H1 (cell line): ENCODE data around the gene ZCCHC9. TPM values are rescaled to one million over a fixed set of nuclear protein-coding genes. Genes with fewer than 3 reads are reported as not detected.

Experiments
- CTCF ChIA-PET: fragments of 300-600 bp; sonication (Branson Sonifier 250); formaldehyde crosslinking; loops from one replicate; lab custom pipeline; 2021; ENCODE audit not compliant: partially characterized antibody; lab: Charles Lee
- POLR2A ChIA-PET: fragments of 300-600 bp; sonication (Branson Sonifier 250); formaldehyde crosslinking; loops from one replicate; lab custom pipeline; 2021; ENCODE audit warnings: inconsistent platforms; ENCODE audit not compliant: partially characterized antibody; lab: Charles Lee
- DNase-seq, 2 experiments: peaks; one replicate each; pipeline versions ENCODE4 v3.0.0 to v3.0.0-alpha.2; 2010 to 2022; ENCODE audit warnings: low spot score in 2 of 2, low read depth in 1 of 2, mixed read lengths in 1 of 2
- FAIRE-seq: peaks from 2 replicates; lab custom pipeline; 2011; peaks lifted over from hg19 to GRCh38; lab: Jason Lieb, UNC
- H2AFZ ChIP-seq: 2 replicates; pipeline ENCODE4 v1.8.1; 2012; ENCODE audit warnings: low read length, inconsistent platforms
- H2AK5ac ChIP-seq: 2 replicates; pipeline ENCODE4 v1.6.1; 2013; ENCODE audit warnings: low read depth, low read length
- H2BK120ac ChIP-seq: replicated peaks from 2 replicates; pipeline ENCODE3; 2013; ENCODE audit warnings: low read depth, low read length, inconsistent platforms
- H2BK12ac ChIP-seq: 2 replicates; pipeline ENCODE4 v1.6.1; 2013; ENCODE audit warnings: low read depth, low read length
- H2BK15ac ChIP-seq: 2 replicates; pipeline ENCODE4 v1.6.1; 2013; ENCODE audit warnings: low read length
- H2BK20ac ChIP-seq: 2 replicates; pipeline ENCODE4 v1.6.1; 2013; ENCODE audit warnings: low read length
- H2BK5ac ChIP-seq: 2 replicates; pipeline ENCODE4 v1.6.1; 2013; ENCODE audit warnings: low read depth, low read length
- H3K14ac ChIP-seq: 2 replicates; pipeline ENCODE4 v1.6.1; 2013; ENCODE audit warnings: inconsistent platforms; ENCODE audit not compliant: insufficient read length
- H3K18ac ChIP-seq: 2 replicates; pipeline ENCODE4 v1.6.1; 2013; ENCODE audit warnings: low read length; ENCODE audit errors: extremely low read depth
- H3K23ac ChIP-seq: 2 replicates; pipeline ENCODE4 v1.6.1; 2013; ENCODE audit warnings: inconsistent platforms; ENCODE audit not compliant: insufficient read length
- H3K23me2 ChIP-seq: 2 replicates; pipeline ENCODE4 v1.6.1; 2013; ENCODE audit warnings: low read depth, low read length
- H3K27ac ChIP-seq: 2 replicates; pipeline ENCODE4 v1.6.1; 2011; ENCODE audit warnings: low read depth, low read length, inconsistent platforms
- H3K27me3 ChIP-seq, 4 experiments: replicated peaks in 1 of 4; 1 replicate in 1 of 4; 2 replicates in 3 of 4; pipeline versions ENCODE4 v1.6.1 to v1.8.1; 2011 to 2013; ENCODE audit warnings: low read length in 3 of 4, mild to moderate bottlenecking in 3 of 4, inconsistent platforms in 2 of 4, mixed read lengths in 2 of 4, moderate library complexity in 1 of 4; ENCODE audit not compliant: control insufficient read depth in 3 of 4, insufficient read depth in 3 of 4; ENCODE audit errors: extremely low read depth in 1 of 4
- H3K36me3 ChIP-seq, 4 experiments: 2 replicates each; pipeline versions ENCODE4 v1.6.1 to v1.8.1; 2011 to 2013; ENCODE audit warnings: mild to moderate bottlenecking in 4 of 4, low read length in 3 of 4, moderate library complexity in 2 of 4, control low read depth in 1 of 4, inconsistent platforms in 1 of 4; ENCODE audit not compliant: insufficient read depth in 4 of 4, control insufficient read depth in 2 of 4
- H3K4ac ChIP-seq: replicated peaks from 2 replicates; pipeline ENCODE3; 2013; ENCODE audit warnings: low read length, low read depth, mixed read lengths, inconsistent platforms; ENCODE audit not compliant: insufficient read length
- H3K4me1 ChIP-seq, 4 experiments: replicated peaks in 1 of 4; 1 replicate in 1 of 4; 2 replicates in 3 of 4; pipeline versions ENCODE4 v1.6.1 to v1.8.1; 2011 to 2013; ENCODE audit warnings: low read length in 3 of 4, inconsistent platforms in 2 of 4, mixed read lengths in 1 of 4; ENCODE audit not compliant: insufficient read depth in 4 of 4, control insufficient read depth in 3 of 4
- H3K4me2 ChIP-seq, 2 experiments: 2 replicates each; pipeline versions ENCODE4 v1.6.1 to v1.8.1; 2011 to 2013; ENCODE audit warnings: low read depth in 2 of 2, low read length in 2 of 2, control low read depth in 1 of 2, inconsistent platforms in 1 of 2, mild to moderate bottlenecking in 1 of 2; ENCODE audit not compliant: insufficient read depth in 1 of 2
- H3K4me3 ChIP-seq, 4 experiments: fragments of 200-600, 300-600 bp in 1 of 4; sonication (generic), shearing (Covaris generic), sonication (Bioruptor Twin) in 1 of 4; 2 replicates each; pipeline versions ENCODE4 v1.5.1 to v1.8.1; 2011 to 2016; ENCODE audit warnings: low read length in 4 of 4, low read depth in 3 of 4, control low read depth in 2 of 4, inconsistent platforms in 2 of 4, mild to moderate bottlenecking in 2 of 4, mixed read lengths in 1 of 4, moderate library complexity in 1 of 4; ENCODE audit not compliant: insufficient read depth in 2 of 4; ENCODE audit errors: extremely low read depth in 1 of 4
- H3K56ac ChIP-seq: replicated peaks from 2 replicates; pipeline ENCODE3; 2013; ENCODE audit warnings: low read depth, mild to moderate bottlenecking, mixed read lengths, low read length, inconsistent platforms; ENCODE audit not compliant: insufficient read length
- H3K79me1 ChIP-seq: 2 replicates; pipeline ENCODE4 v1.6.1; 2013; ENCODE audit warnings: low read depth, low read length, control low read depth
- H3K79me2 ChIP-seq, 2 experiments: 2 replicates each; pipeline versions ENCODE4 v1.6.1 to v1.8.1; 2012 to 2013; ENCODE audit warnings: low read length in 2 of 2, mild to moderate bottlenecking in 2 of 2, inconsistent platforms in 1 of 2; ENCODE audit not compliant: insufficient read depth in 2 of 2, control insufficient read depth in 1 of 2
- H3K9ac ChIP-seq, 4 experiments: replicated peaks in 1 of 4; 1 replicate in 1 of 4; 2 replicates in 3 of 4; pipeline versions ENCODE4 v1.6.1 to v1.8.1; 2011 to 2013; ENCODE audit warnings: low read depth in 3 of 4, low read length in 3 of 4, control low read depth in 2 of 4, mild to moderate bottlenecking in 2 of 4, moderate library complexity in 2 of 4, inconsistent platforms in 1 of 4; ENCODE audit errors: extremely low read depth in 1 of 4
- H3K9me3 ChIP-seq, 2 experiments: 2 replicates each; pipeline versions ENCODE4 v1.6.1 to v1.8.1; 2012 to 2013; ENCODE audit warnings: mild to moderate bottlenecking in 2 of 2, moderate library complexity in 2 of 2, control low read depth in 1 of 2, inconsistent platforms in 1 of 2, low read depth in 1 of 2, low read length in 1 of 2, mixed read lengths in 1 of 2; ENCODE audit not compliant: insufficient read depth in 2 of 2
- H4K20me1 ChIP-seq, 2 experiments: replicated peaks in 1 of 2; 2 replicates each; pipeline versions ENCODE3 to v1.8.1; 2011 to 2013; ENCODE audit warnings: inconsistent platforms in 2 of 2, low read length in 2 of 2, mild to moderate bottlenecking in 1 of 2; ENCODE audit not compliant: insufficient read depth in 2 of 2, control insufficient read depth in 1 of 2
- H4K5ac ChIP-seq: 2 replicates; pipeline ENCODE4 v1.6.1; 2013; ENCODE audit warnings: low read length, low read depth, mixed read lengths, inconsistent platforms; ENCODE audit not compliant: insufficient read length
- H4K8ac ChIP-seq: 2 replicates; pipeline ENCODE4 v1.8.0; 2013; ENCODE audit warnings: mild to moderate bottlenecking, moderate library complexity, low read length, inconsistent platforms; ENCODE audit not compliant: insufficient read depth; ENCODE audit errors: extremely low read depth
- H4K91ac ChIP-seq: replicated peaks from 2 replicates; pipeline ENCODE3; 2013; ENCODE audit warnings: low read length, mixed read lengths, inconsistent platforms; ENCODE audit not compliant: insufficient read length
- ATF2 ChIP-seq: IDR thresholded peaks from 2 replicates; pipeline ENCODE4 v1.6.1; 2012; ENCODE audit warnings: low read length, inconsistent platforms
- CHD1 ChIP-seq: IDR thresholded peaks from 2 replicates; pipeline ENCODE4 v1.6.1; 2012; ENCODE audit warnings: low read depth, low read length, improper control_type of control experiment
- CREB1 ChIP-seq: IDR thresholded peaks from 2 replicates; pipeline ENCODE4 v1.6.1; 2012; ENCODE audit warnings: inconsistent platforms
- CTBP2 ChIP-seq: IDR thresholded peaks from 2 replicates; pipeline ENCODE4 v1.7.0; 2011; ENCODE audit warnings: borderline replicate concordance, mild to moderate bottlenecking, moderate library complexity, mixed read lengths, low read length; ENCODE audit not compliant: insufficient read depth, insufficient read length
- EGR1 ChIP-seq: IDR thresholded peaks from 2 replicates; pipeline ENCODE4 v1.6.1; 2011; ENCODE audit warnings: low read depth, low read length, borderline replicate concordance
- GTF2F1 ChIP-seq: IDR thresholded peaks from 2 replicates; pipeline ENCODE4 v1.6.1; 2012; ENCODE audit warnings: low read depth, low read length, improper control_type of control experiment, borderline replicate concordance
- JUND ChIP-seq: IDR thresholded peaks from 2 replicates; pipeline ENCODE4 v1.6.1; 2011; ENCODE audit warnings: mild to moderate bottlenecking, improper control_type of control experiment, low read length
- POU5F1 ChIP-seq: IDR thresholded peaks from 2 replicates; pipeline ENCODE4 v1.6.1; 2011; ENCODE audit warnings: low read depth, mild to moderate bottlenecking, low read length, moderate library complexity
- RFX5 ChIP-seq: IDR thresholded peaks from 2 replicates; pipeline ENCODE4 v1.6.1; 2011; ENCODE audit warnings: low read depth, low read length, improper control_type of control experiment, borderline replicate concordance
- SUZ12 ChIP-seq: fragments of 200-600 bp; sonication (generic); IDR thresholded peaks from 2 replicates; pipeline ENCODE4 v1.6.1; 2012; ENCODE audit warnings: mild to moderate bottlenecking, inconsistent platforms, low read length, moderate library complexity, mixed read lengths
- TAF1 ChIP-seq: IDR thresholded peaks from 2 replicates; pipeline ENCODE4 v1.6.1; 2011; ENCODE audit warnings: mild to moderate bottlenecking, low read depth, low read length
- TCF12 ChIP-seq: IDR thresholded peaks from 2 replicates; pipeline ENCODE4 v1.6.1; 2011; ENCODE audit warnings: low read depth, mild to moderate bottlenecking, low read length
- WGBS, 2 experiments: shearing (Covaris generic) in 1 of 2; methylation state at CpG; one replicate each; pipeline versions ENCODE4 v1.1.6 to v1.1.7; 2013 to 2015; ENCODE audit warnings: low lambda C conversion rate in 2 of 2, mixed read lengths in 2 of 2, inconsistent platforms in 1 of 2, low coverage in 1 of 2, missing lambda C conversion rate in 1 of 2; ENCODE audit not compliant: insufficient replicate concordance in 2 of 2, insufficient coverage in 1 of 2, insufficient read length in 1 of 2; ENCODE audit errors: extremely low coverage in 1 of 2, missing lambda C conversion rate in 1 of 2; 5-methylcytosine and 5-hydroxymethylcytosine counted together
- polyA plus RNA-seq, 7 experiments: library from polyadenylated mRNA; depleted of rRNA in 3 of 7; stranded (reverse) in 5 of 7; unstranded in 2 of 7; fragments of >200 nt in 5 of 7; fragments of 200-250 nt in 2 of 7; gene quantifications; 1 replicate in 5 of 7; 2 replicates in 1 of 7; 4 replicates in 1 of 7; pipeline versions ENCODE4 v1.2.1 to v1.2.3, GENCODE V29; 2011 to 2013; ENCODE audit warnings: missing spikeins in 2 of 7, mixed read lengths in 2 of 7
- total RNA-seq: library from RNA; stranded (reverse); fragmentation: NEBNext Ultra II Directional; extraction: Animal tissue kit (Norgen Biotek cat#: 25700); gene quantifications from 2 replicates; pipeline ENCODE4 v1.2.1, GENCODE V29; 2021

Gene ZCCHC9
- total and polyA plus RNA-seq, 2 of the 8 experiments (the other 6 are each of a cell fraction or from before 2014, with no cell fraction given), result 10.9 to 33.6 TPM

- no peak for TF ChIP-seq ATF2
- TF ChIP-seq EGR1, result no peak
- no peak for TF ChIP-seq TAF1
- no peak for TF ChIP-seq JUND
- TF ChIP-seq RFX5, result no peak
- no peak for TF ChIP-seq SUZ12
- no peak for TF ChIP-seq POU5F1
- TF ChIP-seq CREB1, result no peak
- TF ChIP-seq GTF2F1, result no peak
- TF ChIP-seq CTBP2, result no peak
- no peak for TF ChIP-seq CHD1
- TF ChIP-seq TCF12, result no peak
- Histone ChIP-seq H2BK12ac (no peak overlapping the region), H3K9me3 (no peaks in the 10 kb centered on the region), H3K23ac (no peak overlapping the region), H3K4ac (no peak overlapping the region), H3K27ac (no peak overlapping the region), H3K4me2 (no peak overlapping the region), H3K27me3 (no peaks in the 10 kb centered on the region), H3K9ac (no peak overlapping the region), H3K36me3 (peaks cover 0 to 30% (median 6%) of the 10 kb centered on the region in 4 experiments; a peak in 4 of 8 replicates), H4K91ac (no peak overlapping the region), H3K56ac (no peak overlapping the region), H4K5ac (no peak overlapping the region), H4K8ac (no peak overlapping the region), H3K4me3 (no peak overlapping the region), H2AK5ac (no peak overlapping the region), H3K18ac (no peak overlapping the region), H2BK20ac (no peak overlapping the region), H3K79me2 (no peaks in the 10 kb centered on the region), H3K23me2 (no peaks in the 10 kb centered on the region), H2BK15ac (no peak overlapping the region), H3K4me1 (peaks cover 0 to 4% (median 1%) of the 10 kb centered on the region in 4 experiments; a peak in 2 of 7 replicates), H3K79me1 (no peaks in the 10 kb centered on the region; the same call in 1 of the 2 replicates), H4K20me1 (no peaks in the 10 kb centered on the region), H3K14ac (no peak overlapping the region), H2BK5ac (no peak overlapping the region), H2AFZ (no peak overlapping the region), H2BK120ac (no peak overlapping the region)
- 74% methylated on average over 1 of the region's 1 CpG; no CpG with 5 or more reads in 1 of the 2 experiments for WGBS, 2 experiments
- no peak for FAIRE-seq
- ChIA-PET CTCF (interaction anchor here (1.8 kb wide), 1 partner anchor 11 kb away, joined by 6 read pairs; no protein-coding TSS in a partner anchor), POLR2A (no interaction called here)
- DNase-seq, result no peak
Observed at GRCh38 chr5:81310402-81311063, 9.1 kb downstream of the ZCCHC9 start.
